Osteocyte (in vitro differentiated cells): ENCODE results near the gene RMI2. TPM values are rescaled to one million over a fixed set of nuclear protein-coding genes. Genes with fewer than 3 reads are reported as not detected.

Experiments
- DNase-seq: peaks from one replicate; pipeline ENCODE4 v3.0.0; 2021; ENCODE audit warnings: mixed read lengths; ENCODE audit not compliant: unreplicated experiment; ENCODE audit errors: extremely low spot score
- H3K27ac Mint-ChIP-seq: one replicate; pipeline ENCODE4 v1.8.0; 2021; ENCODE audit warnings: mild to moderate bottlenecking, mixed read lengths; ENCODE audit not compliant: unreplicated experiment
- H3K27me3 Mint-ChIP-seq: one replicate; pipeline ENCODE4 v1.8.0; 2021; ENCODE audit warnings: mixed read lengths; ENCODE audit not compliant: unreplicated experiment
- H3K36me3 Mint-ChIP-seq: one replicate; pipeline ENCODE4 v1.8.0; 2021; ENCODE audit warnings: mixed read lengths; ENCODE audit not compliant: unreplicated experiment
- H3K4me1 Mint-ChIP-seq: one replicate; pipeline ENCODE4 v1.8.0; 2021; ENCODE audit warnings: mixed read lengths; ENCODE audit not compliant: unreplicated experiment
- H3K4me3 Mint-ChIP-seq: one replicate; pipeline ENCODE4 v1.8.0; 2021; ENCODE audit warnings: mild to moderate bottlenecking, moderate library complexity, mixed read lengths; ENCODE audit not compliant: unreplicated experiment
- H3K9me3 Mint-ChIP-seq: one replicate; pipeline ENCODE4 v1.8.0; 2021; ENCODE audit warnings: mixed read lengths; ENCODE audit not compliant: unreplicated experiment
- total RNA-seq: library from RNA; stranded (reverse); gene quantifications from 2 replicates; pipeline ENCODE4 v1.2.1, GENCODE V29; 2021
- TF ChIP-seq, protein P1 (sequence below): fragments of 200-600 bp; sonication (generic); IDR thresholded peaks from 2 replicates; pipeline ENCODE4 v1.5.0; 2021; ENCODE audit warnings: antibody characterized with exemption, mild to moderate bottlenecking, moderate library complexity

RMI2 gene
- total RNA-seq, 1 donor from 2014 or later, result 4.1 TPM

DNA sequence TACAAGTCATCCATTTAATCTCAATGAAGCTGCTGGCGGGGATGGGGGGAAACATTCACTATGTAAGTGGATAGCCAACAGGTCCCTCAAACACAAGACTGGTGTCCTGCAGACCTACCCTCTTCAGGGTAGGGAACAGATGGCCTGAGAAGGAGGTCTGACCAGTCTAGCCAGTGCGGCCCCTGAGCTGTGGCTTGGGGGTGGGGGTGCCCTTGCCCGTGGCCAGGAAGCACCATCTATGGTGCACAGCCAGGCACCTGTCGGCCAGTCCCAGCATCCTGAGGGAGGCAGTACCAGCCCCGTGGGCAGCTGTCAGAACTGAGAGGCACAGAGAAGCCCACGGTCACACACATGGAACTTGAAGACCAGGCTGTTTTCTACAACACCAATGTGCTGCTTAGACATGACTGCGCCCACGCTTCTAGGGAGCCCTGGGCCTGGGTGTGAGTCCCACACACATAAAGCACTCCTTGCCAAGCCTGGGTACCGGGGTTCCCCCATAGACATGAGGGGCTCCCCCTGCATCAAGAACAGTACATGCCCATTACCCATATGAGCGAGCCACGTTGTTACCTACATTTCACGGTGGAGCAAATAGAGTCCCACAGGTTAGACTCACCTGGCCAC, 40.9 kb downstream of the RMI2 start:
- TF ChIP-seq, protein P1, sequence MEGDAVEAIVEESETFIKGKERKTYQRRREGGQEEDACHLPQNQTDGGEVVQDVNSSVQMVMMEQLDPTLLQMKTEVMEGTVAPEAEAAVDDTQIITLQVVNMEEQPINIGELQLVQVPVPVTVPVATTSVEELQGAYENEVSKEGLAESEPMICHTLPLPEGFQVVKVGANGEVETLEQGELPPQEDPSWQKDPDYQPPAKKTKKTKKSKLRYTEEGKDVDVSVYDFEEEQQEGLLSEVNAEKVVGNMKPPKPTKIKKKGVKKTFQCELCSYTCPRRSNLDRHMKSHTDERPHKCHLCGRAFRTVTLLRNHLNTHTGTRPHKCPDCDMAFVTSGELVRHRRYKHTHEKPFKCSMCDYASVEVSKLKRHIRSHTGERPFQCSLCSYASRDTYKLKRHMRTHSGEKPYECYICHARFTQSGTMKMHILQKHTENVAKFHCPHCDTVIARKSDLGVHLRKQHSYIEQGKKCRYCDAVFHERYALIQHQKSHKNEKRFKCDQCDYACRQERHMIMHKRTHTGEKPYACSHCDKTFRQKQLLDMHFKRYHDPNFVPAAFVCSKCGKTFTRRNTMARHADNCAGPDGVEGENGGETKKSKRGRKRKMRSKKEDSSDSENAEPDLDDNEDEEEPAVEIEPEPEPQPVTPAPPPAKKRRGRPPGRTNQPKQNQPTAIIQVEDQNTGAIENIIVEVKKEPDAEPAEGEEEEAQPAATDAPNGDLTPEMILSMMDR, result no peak
- no peaks in the 10 kb centered on the region for H3K36me3 Mint-ChIP-seq
- DNase-seq, result no peak
- H3K4me3 Mint-ChIP-seq, result no peak overlapping the region
- no peaks in the 10 kb centered on the region for H3K27me3 Mint-ChIP-seq
- H3K9me3 Mint-ChIP-seq, result no peaks in the 10 kb centered on the region
- H3K27ac Mint-ChIP-seq, result no peak overlapping the region
- peaks cover 3% of the 10 kb centered on the region for H3K4me1 Mint-ChIP-seq

DNA sequence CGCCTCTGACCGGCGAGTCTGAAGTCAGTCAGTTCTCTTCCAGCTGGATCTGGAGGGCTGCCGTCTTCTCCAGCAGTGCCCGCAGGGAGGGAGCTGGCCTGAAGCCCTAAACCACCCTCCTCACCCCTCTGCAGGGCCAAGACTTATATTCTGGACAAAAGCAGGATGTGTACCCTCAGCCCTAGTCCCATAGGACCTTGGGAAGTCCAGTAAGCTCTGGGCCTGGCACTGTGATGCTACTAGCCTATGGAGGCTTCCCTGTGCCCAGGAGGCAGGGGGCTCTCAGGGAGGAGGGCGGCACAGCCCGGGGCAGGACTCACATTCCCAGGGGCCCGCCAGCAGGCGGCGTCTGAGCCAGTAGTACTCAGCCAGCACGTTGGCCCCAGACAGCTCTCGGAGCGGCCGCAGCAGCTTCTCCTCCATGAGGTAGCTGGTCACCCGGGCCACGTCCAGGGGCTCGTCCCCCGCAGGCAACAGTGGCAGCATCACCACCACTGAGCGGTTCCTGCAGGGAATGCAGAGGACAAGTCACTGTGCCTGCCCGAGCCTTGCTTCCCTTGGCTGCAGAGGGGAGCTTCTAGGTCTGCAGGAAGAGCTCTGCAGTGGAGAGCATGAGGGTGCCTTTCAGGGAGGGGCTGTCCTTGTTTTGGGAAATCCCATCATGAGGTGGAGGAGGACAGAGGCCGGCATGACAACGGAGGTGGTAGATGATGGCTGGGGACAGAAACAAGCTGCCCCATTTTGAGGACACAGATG, 41.7 kb downstream of the RMI2 start:
- no peak for DNase-seq

DNA sequence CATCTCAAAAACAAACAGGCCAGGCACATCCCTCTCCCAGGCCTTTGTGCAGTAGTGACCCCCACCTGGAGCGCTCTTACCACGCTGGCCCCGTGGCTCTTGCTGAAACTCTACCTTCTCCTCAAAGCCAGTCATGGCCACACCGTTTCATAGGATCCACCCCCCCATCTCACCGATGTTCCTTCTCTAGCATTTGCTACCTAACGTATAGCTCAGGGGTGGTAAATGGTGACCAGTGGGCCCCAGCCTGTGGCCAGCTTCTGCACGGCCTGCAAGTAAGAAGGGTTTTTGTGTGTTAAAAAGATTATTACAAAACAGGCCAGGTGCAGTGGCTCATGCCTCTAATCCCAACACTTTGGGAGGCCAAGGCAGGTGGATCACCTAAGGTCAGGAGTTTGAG, 43.8 kb downstream of the RMI2 start:
- DNase-seq, result no peak
- Mint-ChIP-seq H3K27ac (no peak overlapping the region), H3K9me3 (no peaks in the 10 kb centered on the region), H3K4me3 (no peak overlapping the region), H3K27me3 (no peaks in the 10 kb centered on the region), H3K4me1 (peaks cover 3% of the 10 kb centered on the region), H3K36me3 (no peaks in the 10 kb centered on the region)
- TF ChIP-seq, protein P1, result no peak

More for the DNA sequence above, 41.7 kb downstream of the RMI2 start:
- H3K4me1 Mint-ChIP-seq, result peaks cover 3% of the 10 kb centered on the region
- H3K9me3 Mint-ChIP-seq, result no peaks in the 10 kb centered on the region
- TF ChIP-seq, protein P1, result peak; percentile 50
- H3K4me3 Mint-ChIP-seq, result no peak overlapping the region
- no peaks in the 10 kb centered on the region for H3K27me3 Mint-ChIP-seq
- H3K27ac Mint-ChIP-seq, result no peak overlapping the region
- no peaks in the 10 kb centered on the region for H3K36me3 Mint-ChIP-seq

DNA sequence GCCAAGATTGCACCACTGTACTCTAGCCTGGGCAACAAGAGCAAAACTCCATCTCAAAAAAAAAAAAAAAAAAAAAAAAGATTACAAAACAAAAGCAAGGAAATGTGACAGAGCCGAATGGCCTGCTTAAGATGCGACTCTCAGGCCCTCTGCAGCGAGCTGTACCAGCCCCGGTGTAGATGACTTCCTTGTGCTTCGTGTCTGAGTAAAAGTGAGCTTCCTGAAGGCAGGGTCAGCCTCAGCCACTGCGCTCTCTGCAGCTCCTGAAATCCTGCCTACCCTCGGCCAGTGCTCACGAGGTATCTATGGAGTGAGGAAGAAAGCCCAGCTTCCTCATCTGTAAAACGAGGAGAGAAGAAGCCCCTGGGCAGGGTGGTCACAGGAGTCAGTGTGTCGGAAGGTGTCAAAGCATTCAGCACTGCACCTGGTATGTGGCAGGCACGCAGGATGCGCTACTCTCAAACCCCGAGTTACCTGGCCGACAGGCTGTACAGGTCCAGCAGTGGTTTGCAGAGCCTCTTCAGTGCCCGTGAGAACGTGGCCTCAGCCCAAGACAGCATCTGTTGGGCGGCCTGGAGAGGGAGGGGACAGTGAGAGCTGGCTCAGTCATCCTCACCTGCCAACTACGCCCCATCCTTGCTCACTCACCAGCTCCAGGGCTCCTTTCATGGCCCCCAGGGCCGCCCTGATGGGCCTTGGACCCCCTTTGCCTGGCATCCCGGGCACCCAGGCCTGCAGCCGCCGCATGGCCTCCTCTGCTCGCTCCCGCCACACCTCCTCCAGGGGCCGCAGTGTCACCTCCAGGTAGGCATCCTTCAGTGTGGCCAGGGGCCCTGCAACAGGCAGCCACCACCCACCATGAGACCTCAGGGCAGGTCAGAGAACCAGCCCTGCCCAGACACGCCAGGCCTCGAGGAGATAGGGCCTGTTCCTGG, 44.6 kb downstream of the RMI2 start:
- Mint-ChIP-seq H3K9me3 (no peaks in the 10 kb centered on the region), H3K27ac (no peak overlapping the region)
- DNase-seq, result no peak

More for the DNA sequence above, 44.6 kb downstream of the RMI2 start:
- H3K27me3 Mint-ChIP-seq, result no peaks in the 10 kb centered on the region
- H3K36me3 Mint-ChIP-seq, result no peaks in the 10 kb centered on the region
- TF ChIP-seq, protein P1, result no peak
- no peak overlapping the region for H3K4me3 Mint-ChIP-seq
- H3K4me1 Mint-ChIP-seq, result peaks cover 3% of the 10 kb centered on the region
